H1 (cell line): ENCODE results near the gene HOXD1. TPM values are rescaled to one million over a fixed set of nuclear protein-coding genes. Genes with fewer than 3 reads are reported as not detected.

Source experiments
- RXRA ChIP-seq: IDR thresholded peaks from 2 replicates; pipeline ENCODE4 v1.6.1; 2011; ENCODE audit warnings: low read depth, mild to moderate bottlenecking, low read length, moderate library complexity; ENCODE audit not compliant: insufficient read depth
- polyA plus RNA-seq, 7 experiments: library from polyadenylated mRNA; depleted of rRNA in 3 of 7; stranded (reverse) in 5 of 7; unstranded in 2 of 7; fragments of >200 nt in 5 of 7; fragments of 200-250 nt in 2 of 7; gene quantifications; 1 replicate in 5 of 7; 2 replicates in 1 of 7; 4 replicates in 1 of 7; pipeline versions ENCODE4 v1.2.1 to v1.2.3, GENCODE V29; 2011 to 2013; ENCODE audit warnings: missing spikeins in 2 of 7, mixed read lengths in 2 of 7
- total RNA-seq: library from RNA; stranded (reverse); fragmentation: NEBNext Ultra II Directional; extraction: Animal tissue kit (Norgen Biotek cat#: 25700); gene quantifications from 2 replicates; pipeline ENCODE4 v1.2.1, GENCODE V29; 2021

Gene HOXD1
- total and polyA plus RNA-seq, 2 of the 8 experiments (the other 6 are each of a cell fraction or from before 2014, with no cell fraction given): 0.03 TPM; not detected in 1

- TF ChIP-seq RXRA: no peak
- TF ChIP-seq, all 59 proteins: peak for 2
Measured at GRCh38 chr2:176192351-176192750, 3.9 kb downstream of the HOXD1 start (continued).
